Skeletal muscle tissue (tissue), 4 donors: ENCODE measurements around the gene GPR55. TPM values are rescaled to one million over a fixed set of nuclear protein-coding genes. Genes with fewer than 3 reads are reported as not detected.
"Not testable (repeated sequence)": the region's sequence is repeated elsewhere in the genome, so short reads cannot be mapped to it uniquely, and the experiment has no call there.

Source experiments
- H3K27ac ChIP-seq: one replicate; pipeline ENCODE4 v1.7.0; 2013; ENCODE audit warnings: mild to moderate bottlenecking, low read depth, low read length, inconsistent platforms
- H3K27me3 ChIP-seq, 3 donors: one replicate each; pipeline ENCODE4 v1.7.0; 2013; ENCODE audit warnings: low read length in 3 of 3; ENCODE audit not compliant: control insufficient read depth in 3 of 3, insufficient read depth in 3 of 3
- H3K36me3 ChIP-seq, 3 donors: one replicate each; pipeline ENCODE4 v1.7.0; 2013; ENCODE audit warnings: low read length in 3 of 3; ENCODE audit not compliant: control insufficient read depth in 3 of 3, insufficient read depth in 3 of 3
- H3K4me1 ChIP-seq, 3 donors: one replicate each; pipeline ENCODE4 v1.7.0; 2013; ENCODE audit warnings: low read length in 3 of 3, mild to moderate bottlenecking in 3 of 3; ENCODE audit not compliant: control insufficient read depth in 3 of 3, insufficient read depth in 3 of 3
- H3K4me3 ChIP-seq, 3 donors: one replicate each; pipeline ENCODE4 v1.7.0; 2013; ENCODE audit warnings: low read length in 3 of 3
- H3K9ac ChIP-seq, 3 donors: one replicate each; pipeline ENCODE4 v1.7.0; 2013; ENCODE audit warnings: low read length in 3 of 3, mild to moderate bottlenecking in 3 of 3, moderate library complexity in 2 of 3, low read depth in 1 of 3
- H3K9me3 ChIP-seq, 3 donors: one replicate each; pipeline ENCODE4 v1.7.0; 2013; ENCODE audit warnings: low read length in 3 of 3; ENCODE audit not compliant: control insufficient read depth in 3 of 3
- total RNA-seq: library from RNA; depleted of rRNA; stranded (reverse); fragments of >200 nt; gene quantifications from one replicate; pipeline ENCODE4 v1.2.3, GENCODE V29; 2014
- donor health status: Osteomylitis.

The GPR55 gene
- total RNA-seq, 1 donor from 2014 or later: not detected

DNA sequence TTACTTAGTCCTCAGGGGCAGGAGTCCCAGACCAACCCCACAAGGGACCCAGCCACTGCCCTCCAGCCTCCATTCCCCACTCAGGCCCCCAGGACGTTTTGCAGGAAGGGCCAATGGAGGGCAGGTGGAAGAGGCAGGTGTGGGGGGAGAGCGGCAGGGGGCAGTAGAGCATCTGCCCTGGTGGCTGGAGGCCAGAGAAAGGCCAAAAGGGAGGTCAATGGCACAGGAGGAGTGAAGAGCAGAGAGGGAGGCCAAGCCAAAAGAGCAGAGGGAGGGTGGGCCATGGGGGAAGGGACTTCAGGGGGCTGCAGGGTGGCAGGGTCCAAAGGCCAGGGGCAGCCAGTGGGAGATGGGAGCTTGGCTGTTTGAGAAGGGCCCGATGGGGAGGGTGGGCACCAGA is 17.3 kb upstream of the GPR55 start:
- Histone ChIP-seq H3K36me3 (no peaks in the 10 kb centered on the region), H3K4me3 (no peak overlapping the region), H3K9me3 (no peaks in the 10 kb centered on the region), H3K27me3 (peaks cover 0 to 8% (median 2%) of the 10 kb centered on the region in 3 donors), H3K27ac (no peak overlapping the region), H3K4me1 (no peaks in the 10 kb centered on the region), H3K9ac (no peak overlapping the region)

DNA sequence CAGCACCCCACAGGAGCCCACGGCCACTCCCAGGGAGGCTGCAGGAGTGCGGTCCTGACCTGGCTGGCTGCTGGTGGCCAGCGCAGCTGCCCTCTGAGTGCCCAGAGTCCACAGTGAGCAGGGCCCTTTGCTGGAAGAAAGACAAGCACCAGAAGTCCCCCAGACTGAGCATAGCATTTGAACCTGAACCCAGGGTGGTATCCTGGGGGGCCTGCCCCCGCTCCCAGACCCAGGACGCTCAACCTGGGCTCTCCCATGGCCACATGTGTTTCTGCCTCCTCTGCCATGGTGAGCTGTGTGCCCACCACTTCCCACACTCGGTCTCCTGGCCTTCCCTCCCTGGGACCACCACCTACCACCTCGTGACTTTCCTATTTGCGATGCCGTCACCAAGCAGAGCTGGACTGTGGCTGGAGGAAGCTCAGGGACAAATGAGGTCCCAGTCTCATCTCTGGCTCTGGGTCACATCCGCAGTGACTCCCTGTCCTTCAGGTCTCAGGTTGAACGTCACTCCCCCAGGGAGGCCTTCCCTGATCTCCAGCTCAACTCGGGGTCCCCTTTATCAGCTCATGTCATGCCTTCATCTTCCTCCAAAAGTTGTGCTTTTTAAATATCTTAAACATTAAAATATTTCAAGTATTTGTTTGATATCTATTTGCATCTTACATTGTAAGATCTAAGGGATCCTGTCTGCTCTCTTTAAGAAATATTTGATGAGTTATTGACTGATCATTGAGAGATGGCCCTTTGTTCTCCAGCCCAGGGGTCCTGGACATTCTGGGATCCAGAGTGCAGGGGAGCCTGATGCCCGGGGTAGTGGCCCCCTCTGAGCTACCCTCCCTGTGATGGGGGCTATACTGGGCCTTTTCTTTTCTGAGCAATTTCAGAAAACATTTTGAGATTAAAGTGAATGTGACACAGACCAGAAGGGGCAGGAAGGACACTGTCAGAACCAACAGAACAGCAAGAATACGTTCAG is 16.4 kb upstream of the GPR55 start:
- no peak overlapping the region for H3K4me3 ChIP-seq
- H3K36me3 ChIP-seq: no peaks in the 10 kb centered on the region
- no peak overlapping the region for H3K9ac ChIP-seq
- peaks cover 0 to 8% (median 2%) of the 10 kb centered on the region in 3 donors for H3K27me3 ChIP-seq
- no peaks in the 10 kb centered on the region for H3K4me1 ChIP-seq
- H3K9me3 ChIP-seq: peaks cover 0 to 3% (median 0%) of the 10 kb centered on the region in 3 donors
- H3K27ac ChIP-seq: no peak overlapping the region

DNA sequence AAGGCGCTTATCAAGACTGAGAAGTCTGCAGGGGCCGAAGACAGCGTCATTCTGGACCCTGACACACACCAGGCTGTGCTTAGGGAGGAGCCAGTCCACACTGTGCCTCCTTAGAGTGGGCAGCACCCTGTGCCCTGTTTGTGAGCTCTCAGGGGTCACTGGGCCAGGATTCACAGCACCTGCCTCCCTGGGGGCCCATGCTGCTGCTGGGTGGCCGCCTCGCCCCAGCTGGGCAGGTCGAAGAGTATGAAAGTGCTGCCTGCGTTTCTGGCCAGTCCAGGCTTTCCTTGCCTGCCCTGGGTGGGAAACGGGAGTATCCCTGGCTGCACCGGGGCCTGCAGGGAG is 15.4 kb upstream of the GPR55 start:
- Histone ChIP-seq H3K9ac (no peak overlapping the region), H3K36me3 (no peaks in the 10 kb centered on the region), H3K4me1 (no peaks in the 10 kb centered on the region), H3K27ac (no peak overlapping the region), H3K9me3 (peaks cover 0 to 3% (median 0%) of the 10 kb centered on the region in 3 donors), H3K4me3 (no peak overlapping the region), H3K27me3 (peaks cover 0 to 8% (median 2%) of the 10 kb centered on the region in 3 donors)

DNA sequence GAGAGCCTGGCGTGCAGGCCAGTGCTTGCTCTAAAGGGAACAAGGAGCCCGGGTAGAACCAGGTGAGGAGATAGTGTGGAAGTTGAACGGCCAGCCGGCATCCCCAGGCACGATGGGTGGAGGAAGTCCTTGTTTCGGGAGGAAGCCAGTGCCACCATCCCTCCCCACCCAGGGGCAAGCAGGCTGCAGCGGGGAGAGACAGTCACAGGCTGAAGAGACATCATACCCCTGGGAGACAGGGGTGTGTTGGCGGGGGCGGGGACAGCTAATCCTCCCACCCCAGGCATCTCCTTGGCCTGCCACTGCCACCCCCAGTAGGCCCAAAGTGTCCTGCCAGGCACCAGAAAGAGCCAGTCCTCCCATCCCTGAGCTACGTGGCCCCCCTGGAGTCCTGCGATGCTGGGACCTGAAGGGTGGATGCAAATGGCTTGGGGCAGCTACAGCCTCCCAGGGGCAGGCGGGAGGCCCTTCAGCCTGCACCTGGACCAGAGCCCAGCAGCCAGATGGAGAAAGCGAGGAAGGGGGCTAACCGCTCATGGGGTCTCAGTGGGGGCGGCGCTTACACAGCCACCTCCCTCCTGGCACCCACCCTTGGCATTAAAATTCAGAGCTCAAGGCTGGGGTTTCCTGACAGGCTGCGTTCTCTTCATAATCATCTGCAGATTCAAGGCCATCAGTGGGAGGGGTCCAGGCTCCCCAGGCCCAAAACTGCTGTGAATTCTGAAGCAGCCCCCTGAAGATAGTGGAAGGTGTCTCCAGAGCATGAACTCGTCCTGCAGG is 14.8 kb upstream of the GPR55 start:
- no peaks in the 10 kb centered on the region for H3K4me1 ChIP-seq
- no peak overlapping the region for H3K4me3 ChIP-seq
- no peaks in the 10 kb centered on the region for H3K36me3 ChIP-seq
- no peak overlapping the region for H3K27ac ChIP-seq
- H3K9me3 ChIP-seq: peaks cover 0 to 3% (median 0%) of the 10 kb centered on the region in 3 donors
- H3K9ac ChIP-seq: no peak overlapping the region
- H3K27me3 ChIP-seq: peaks cover 2 to 8% (median 3%) of the 10 kb centered on the region in 3 donors

DNA sequence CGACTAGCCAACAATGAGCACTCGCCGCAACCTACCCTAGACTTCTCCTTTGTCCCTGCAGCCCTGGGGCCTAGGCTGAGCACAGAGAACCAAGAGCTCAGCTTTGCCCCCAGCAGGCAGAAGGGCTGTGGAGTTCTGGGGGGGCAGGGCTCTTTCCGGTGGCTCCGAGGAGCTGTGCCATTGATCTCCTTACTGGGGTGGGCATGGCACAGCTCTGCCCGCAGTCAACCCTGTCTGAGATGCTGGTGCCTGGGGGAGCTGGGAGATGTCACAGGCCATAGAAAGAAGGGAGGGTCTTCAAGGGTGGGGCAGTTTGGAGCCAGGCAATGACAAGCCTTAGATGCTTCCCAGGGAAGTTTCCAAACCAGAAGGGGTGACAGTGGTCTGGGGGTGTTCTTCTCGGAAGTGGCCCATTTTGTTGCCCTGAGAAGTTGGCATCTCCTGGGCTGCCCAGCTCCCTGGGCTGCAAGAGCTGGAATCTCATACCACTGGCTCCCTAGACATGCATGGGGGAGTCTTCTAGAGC is 14.1 kb upstream of the GPR55 start:
- H3K27me3 ChIP-seq: peaks cover 2 to 11% (median 3%) of the 10 kb centered on the region in 3 donors
- no peak overlapping the region for H3K4me3 ChIP-seq
- peaks cover 0 to 3% (median 0%) of the 10 kb centered on the region in 3 donors for H3K9me3 ChIP-seq
- H3K4me1 ChIP-seq: no peaks in the 10 kb centered on the region
- H3K27ac ChIP-seq: no peak overlapping the region
- no peak overlapping the region for H3K9ac ChIP-seq
- no peaks in the 10 kb centered on the region for H3K36me3 ChIP-seq

DNA sequence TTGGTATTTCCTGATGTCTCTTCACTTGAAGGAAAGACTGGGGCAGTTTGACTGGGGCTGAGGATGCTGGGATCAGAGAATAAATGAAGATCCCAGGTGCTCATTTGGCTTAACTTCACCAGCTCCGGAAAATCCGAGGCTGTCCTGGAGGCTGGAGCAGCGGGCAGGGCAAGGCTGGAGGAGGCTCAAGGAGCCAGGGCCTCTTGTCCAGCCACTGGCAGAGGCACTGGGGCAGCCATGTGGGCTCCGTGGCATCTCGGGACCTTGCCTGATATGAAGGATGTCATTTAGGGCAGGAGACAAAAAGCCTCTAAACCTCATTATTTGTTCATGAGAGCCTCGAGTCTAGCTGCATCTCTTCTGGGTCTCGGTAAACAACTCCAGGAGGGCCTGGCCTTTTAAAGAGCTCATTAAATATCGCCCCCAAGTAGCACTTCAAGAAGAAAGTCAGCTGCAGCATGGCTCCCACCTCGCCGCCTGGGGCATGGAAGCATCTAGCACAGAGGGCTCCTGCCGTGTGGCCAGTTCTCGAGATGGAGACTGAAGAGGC is 13.5 kb upstream of the GPR55 start:
- H3K27ac ChIP-seq: no peak overlapping the region

DNA sequence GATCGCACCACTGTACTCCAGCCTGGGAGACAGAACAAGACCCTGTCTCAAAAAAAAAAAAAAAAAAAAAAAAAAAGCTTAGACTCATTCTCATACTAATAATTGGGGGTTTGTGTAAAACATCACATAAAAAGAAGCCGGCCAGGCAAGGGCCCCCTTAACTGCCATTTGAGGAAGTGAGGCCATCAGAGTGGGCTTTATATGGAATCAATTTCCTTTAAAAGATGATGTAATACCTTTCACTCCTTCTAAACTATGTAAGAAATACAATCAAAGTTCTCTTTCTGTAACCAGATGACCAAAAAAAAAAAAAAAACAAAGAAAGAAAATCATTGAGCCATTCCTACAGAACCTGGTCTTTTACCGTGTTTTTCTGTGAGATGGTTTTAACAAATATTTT is 13.1 kb upstream of the GPR55 start:
- Histone ChIP-seq H3K27ac (no peak overlapping the region), H3K36me3 (no peaks in the 10 kb centered on the region), H3K4me3 (no peak overlapping the region), H3K9ac (no peak overlapping the region), H3K4me1 (no peaks in the 10 kb centered on the region), H3K9me3 (peaks cover 0 to 3% (median 0%) of the 10 kb centered on the region in 3 donors), H3K27me3 (peaks cover 2 to 20% (median 7%) of the 10 kb centered on the region in 3 donors)

More for the DNA sequence above, 13.5 kb upstream of the GPR55 start:
- Histone ChIP-seq H3K9ac (no peak overlapping the region), H3K27me3 (peaks cover 2 to 16% (median 7%) of the 10 kb centered on the region in 3 donors), H3K9me3 (peaks cover 0 to 3% (median 0%) of the 10 kb centered on the region in 3 donors), H3K4me3 (no peak overlapping the region), H3K4me1 (no peaks in the 10 kb centered on the region), H3K36me3 (no peaks in the 10 kb centered on the region)

DNA sequence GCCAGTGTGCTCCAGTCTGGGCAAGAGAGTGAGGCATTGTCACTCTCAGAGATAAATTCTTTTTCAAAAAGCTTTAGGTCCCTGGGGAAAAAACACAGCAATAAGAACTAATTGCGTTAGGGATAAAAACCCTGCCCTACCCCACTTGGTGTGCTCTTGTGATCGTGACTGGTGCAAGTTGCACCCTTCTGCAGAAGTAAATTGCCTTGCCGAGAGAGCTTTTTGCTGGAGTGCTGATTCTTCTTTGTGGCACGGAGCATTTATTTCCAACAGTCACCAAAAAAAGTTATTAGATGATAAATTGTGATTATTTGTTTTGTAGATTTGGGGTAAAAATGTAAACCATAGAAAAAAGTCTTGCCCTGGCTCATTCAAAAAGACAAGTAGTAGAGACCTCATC is 12.3 kb upstream of the GPR55 start:
- peaks cover 2 to 20% (median 7%) of the 10 kb centered on the region in 3 donors for H3K27me3 ChIP-seq

DNA sequence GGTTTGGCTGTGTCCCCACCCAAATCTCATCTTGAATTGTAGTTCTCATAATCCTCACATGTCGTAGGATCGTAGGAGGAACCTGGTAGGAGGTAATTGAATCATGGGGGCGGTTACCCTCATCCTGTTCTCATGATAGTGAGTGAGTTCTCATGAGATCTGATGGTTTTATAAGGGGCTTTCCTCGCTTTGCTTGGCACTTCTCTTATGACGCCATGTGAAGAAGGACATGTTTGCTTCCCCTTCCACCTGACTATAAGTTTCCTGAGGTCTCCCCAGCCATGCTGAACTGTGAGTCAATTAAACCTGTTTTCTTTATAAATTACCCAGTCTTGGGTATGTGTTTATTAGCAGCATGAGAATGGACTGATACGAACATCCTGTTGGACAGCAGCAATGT is 11.2 kb upstream of the GPR55 start:
- H3K4me3 ChIP-seq: not testable (repeated sequence)
- peaks cover 2 to 20% (median 11%) of the 10 kb centered on the region in 3 donors for H3K27me3 ChIP-seq

More for the DNA sequence above, 12.3 kb upstream of the GPR55 start:
- H3K4me1 ChIP-seq: peaks cover 2 to 5% (median 2%) of the 10 kb centered on the region in 3 donors
- no peak overlapping the region for H3K4me3 ChIP-seq
- no peaks in the 10 kb centered on the region for H3K36me3 ChIP-seq
- H3K27ac ChIP-seq: no peak overlapping the region
- peaks cover 0 to 3% (median 0%) of the 10 kb centered on the region in 3 donors for H3K9me3 ChIP-seq
- no peak overlapping the region for H3K9ac ChIP-seq

More for the DNA sequence above, 11.2 kb upstream of the GPR55 start:
- H3K4me1 ChIP-seq, H3K9ac ChIP-seq, H3K9me3 ChIP-seq, H3K27ac ChIP-seq, H3K36me3 ChIP-seq: not testable (repeated sequence)
